Inflammatory macrophage (primary cell): Measurements from ENCODE around the gene MICU1.
A peak's percentile ranks its signal among the peaks of the same experiment; 100 is the strongest.
"Not testable (repeated sequence)": the region's sequence is repeated elsewhere in the genome, so short reads cannot be mapped to it uniquely, and the experiment has no call there.

Experiments used
- DNase-seq, 2 donors: peaks; one replicate each; pipeline ENCODE4 v3.0.0-alpha.2; 2020 to 2022

Gene MICU1

DNA sequence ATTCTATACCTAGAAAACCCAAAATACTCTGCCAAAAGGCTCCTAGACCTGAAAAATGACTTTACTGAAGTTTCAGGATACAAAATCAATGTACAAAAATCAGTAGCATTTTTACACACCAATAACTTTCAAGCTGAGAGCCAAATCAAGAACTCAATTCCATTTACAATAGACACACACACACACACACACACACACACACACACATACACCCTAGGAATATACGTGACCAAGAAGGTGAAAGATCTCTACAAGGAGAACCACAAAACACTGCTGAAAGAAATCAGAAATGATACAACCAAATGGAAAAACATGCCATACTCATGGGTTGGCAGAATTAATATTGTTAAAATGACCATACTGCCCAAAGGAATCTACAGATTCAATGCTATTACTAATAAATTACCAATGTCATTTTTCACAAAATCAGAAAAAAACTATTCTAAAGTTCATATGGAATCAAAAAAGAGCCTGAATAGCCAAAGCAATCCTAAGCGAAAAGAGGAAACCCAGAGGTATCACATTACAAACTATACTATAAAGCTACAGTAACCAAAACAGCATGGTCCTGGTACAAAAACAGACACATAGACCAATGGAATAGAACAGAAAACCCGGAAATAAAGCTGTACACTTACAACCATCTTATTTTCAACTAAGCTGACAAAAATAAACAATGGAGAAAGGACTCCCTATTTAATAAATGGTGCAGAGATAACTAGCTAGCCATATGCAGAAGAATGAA is 122.0 kb downstream of the MICU1 start:
- DNase-seq, result no peak

DNA sequence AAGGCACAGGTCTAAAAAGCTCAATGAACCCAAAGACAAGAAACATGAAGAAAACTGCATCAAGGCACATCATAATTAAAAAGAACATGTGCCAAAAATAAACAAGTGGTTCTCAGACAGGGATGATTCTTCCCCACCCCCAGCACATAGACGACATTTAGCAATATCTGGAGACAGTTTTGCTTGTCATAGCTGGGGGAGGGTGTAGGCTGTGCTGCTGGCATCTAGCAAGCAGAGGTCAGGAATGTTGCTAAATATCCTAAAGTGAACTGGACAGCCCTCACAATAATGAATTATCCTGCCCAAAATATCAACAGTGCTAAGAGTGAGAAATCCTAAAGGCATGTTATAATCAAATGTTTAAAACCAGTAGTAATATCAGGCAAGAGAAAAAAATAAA is 122.6 kb downstream of the MICU1 start:
- peak; percentile 90 to 92 for DNase-seq

DNA sequence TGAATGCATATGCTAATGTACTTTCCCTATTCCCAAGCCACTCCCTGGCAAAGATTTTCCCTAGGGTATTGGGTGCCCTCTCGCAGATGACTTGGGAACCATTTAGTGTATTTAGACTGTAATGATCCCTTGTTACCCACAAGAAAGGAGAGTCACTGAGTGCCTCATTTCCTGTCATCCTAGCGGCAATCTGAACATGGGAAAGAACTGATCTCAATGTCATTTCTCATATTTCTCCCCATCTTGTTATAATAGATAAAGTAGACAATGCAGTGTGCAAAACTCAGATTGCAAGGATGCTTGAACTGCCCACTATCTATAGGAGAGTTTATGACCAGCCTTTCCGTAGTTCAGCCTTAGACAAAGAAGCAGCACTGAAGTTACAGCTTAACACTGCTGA is 123.3 kb downstream of the MICU1 start:
- peak; percentile 18 to 40 for DNase-seq

GRCh38 chr10:72499701-72500100 is 126.2 kb downstream of the MICU1 start:
- DNase-seq, result peak in 1 of 2 donors; percentile 58

DNA sequence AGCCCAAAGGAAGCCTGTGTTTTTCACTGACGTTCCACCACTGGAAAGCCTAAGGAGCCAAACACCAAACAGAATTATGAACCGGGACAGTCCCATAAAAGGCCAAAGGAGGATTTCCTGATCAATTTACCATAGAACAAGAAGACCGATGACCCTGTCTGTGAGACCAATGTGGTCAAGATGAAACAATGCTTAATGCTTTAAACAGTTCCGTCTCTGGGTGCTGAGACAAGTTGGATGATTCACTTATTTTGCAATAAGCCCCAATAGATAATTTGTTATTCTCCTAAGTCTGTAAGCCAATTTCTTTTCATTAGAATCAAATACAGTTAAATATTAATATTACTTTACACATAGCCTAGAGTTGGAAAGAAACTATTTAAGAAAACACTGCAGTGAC is 134.9 kb downstream of the MICU1 start:
- peak; percentile 45 to 47 for DNase-seq

GRCh38 chr10:72487521-72487920 is 138.4 kb downstream of the MICU1 start:
- DNase-seq, result no peak

DNA sequence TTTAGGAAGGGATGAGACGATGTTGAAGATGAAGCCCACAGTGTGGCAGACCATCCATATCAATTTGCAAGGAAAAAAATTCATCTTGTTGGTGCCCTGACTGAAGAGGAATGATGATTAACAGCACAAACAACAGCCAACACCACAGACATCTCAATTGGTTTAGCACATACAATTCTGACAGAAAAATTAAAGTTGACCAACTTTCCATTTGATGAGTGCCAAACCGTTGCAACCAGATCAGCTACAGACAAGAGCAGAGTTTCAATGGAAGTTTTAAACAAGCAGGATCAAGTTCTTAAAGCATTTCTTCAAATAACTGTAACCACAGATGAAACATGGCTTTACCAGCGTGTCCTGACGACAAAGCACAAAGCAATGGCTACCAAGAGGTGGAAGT is 138.8 kb downstream of the MICU1 start:
- DNase-seq, result no peak

DNA sequence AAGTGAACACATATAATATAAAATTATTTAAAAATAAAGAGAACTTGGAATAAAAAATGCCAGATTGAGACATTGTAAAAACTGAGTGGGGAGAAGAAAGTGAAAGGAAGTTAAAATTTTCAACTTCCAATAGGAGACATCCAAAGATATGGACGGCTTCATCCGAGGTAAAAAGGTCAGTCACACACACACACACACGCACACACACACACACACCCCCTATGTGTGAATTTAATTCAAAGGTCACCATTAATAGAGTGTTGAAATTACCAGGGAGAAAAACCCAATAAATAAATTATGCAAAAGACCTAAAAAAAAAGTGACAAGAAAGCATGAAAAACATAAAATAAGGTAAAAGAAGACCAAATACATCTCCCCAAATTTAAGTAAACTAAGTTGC is 140.2 kb downstream of the MICU1 start:
- DNase-seq, result no peak

- DNase-seq, result no peak
Measured at GRCh38 chr10:72484521-72484920, 141.4 kb downstream of the MICU1 start.

- DNase-seq, result peak; percentile 88 to 92
Measured at GRCh38 chr10:72483471-72483870, 142.4 kb downstream of the MICU1 start.

DNA sequence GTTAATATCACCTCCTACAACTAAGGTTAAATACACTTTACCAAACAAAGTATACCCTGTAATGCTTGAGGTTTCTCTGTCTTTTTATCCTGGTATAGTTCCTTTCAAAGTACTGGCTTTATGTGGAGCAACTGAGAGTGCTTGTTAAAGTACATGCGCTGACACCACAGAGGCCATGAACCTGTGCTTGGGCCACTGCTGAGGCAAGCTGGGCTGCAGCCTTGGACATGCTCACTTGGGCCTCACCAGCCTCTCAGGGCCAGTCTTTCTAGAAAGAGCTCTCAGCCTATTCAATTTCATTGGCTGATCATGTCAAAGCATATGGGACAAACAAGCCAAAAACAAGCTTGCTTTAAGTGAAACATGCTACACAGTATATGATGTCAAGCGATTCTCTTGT is 145.0 kb downstream of the MICU1 start:
- DNase-seq, result no peak

GRCh38 chr10:72477463-72477862 is 148.4 kb downstream of the MICU1 start:
- DNase-seq, result no peak

GRCh38 chr10:72472306-72472705 is 153.6 kb downstream of the MICU1 start:
- peak in 1 of 2 donors; percentile 34 for DNase-seq

DNA sequence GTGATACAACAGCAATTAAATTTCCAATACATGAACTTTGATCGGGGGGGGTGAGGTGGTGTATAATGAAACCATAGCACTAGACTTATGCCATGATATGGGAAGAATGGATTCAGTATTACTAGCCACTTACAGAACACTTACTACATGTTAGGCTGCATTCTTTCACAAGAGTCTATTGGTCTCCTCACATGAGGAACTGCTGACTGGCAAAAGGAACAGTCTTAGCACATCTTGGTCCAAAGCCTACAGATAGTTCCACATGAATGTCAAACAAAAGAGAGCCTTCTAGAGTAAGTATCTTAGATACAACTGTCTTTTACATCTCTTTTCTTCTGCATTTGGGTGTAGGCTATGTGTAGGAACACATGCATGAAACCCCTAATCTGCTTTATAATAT is 155.2 kb downstream of the MICU1 start:
- peak; percentile 88 to 91 for DNase-seq

DNA sequence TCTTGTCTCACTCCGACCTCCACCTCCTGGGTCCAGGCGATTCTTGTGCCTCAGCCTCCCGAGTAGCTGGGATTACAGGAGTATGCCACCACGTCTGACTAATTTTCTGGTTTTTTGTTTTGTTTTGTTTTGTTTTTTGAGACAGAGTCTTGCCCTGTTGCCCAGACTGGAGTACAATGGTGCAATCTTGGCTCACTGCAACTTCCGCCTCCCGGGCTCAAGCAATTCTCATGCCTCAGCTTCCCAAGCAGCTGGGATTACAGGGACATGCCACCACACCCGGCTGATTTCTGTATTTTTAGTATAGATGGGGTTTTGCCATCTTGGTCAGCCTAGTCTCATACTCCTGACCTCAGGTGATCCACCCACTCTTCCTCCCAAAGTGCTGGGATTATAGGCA is 158.8 kb downstream of the MICU1 start:
- DNase-seq, result not testable (repeated sequence)

DNA sequence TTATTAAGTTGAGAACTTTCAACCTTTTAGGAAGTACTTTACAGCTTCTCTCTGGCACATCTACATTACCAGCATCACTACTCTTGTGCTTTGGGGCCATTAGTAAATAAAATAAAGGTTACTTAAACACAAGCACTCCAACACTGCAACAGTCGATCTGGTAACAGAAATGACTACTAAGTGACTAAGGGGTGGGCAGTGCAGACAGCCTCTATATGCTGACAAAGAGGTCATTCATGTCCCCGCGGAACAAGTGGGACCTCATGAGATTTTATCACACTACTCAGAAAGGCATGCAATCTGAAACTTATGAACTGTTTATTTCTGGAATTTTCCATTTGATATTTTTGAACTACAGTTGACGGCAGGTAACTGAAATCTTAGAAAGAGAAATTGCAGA is 159.9 kb downstream of the MICU1 start:
- no peak for DNase-seq

- DNase-seq, result peak in 1 of 2 donors; percentile 44
Measured at GRCh38 chr10:72464438-72464837, 161.4 kb downstream of the MICU1 start.

- no peak for DNase-seq
Measured at GRCh38 chr10:72462261-72462660, 163.6 kb downstream of the MICU1 start.

GRCh38 chr10:72461085-72461484 is 164.8 kb downstream of the MICU1 start:
- DNase-seq, result no peak

GRCh38 chr10:72460284-72460876 is 165.5 kb downstream of the MICU1 start:
- no peak for DNase-seq

GRCh38 chr10:72459301-72459700 is 166.6 kb downstream of the MICU1 start:
- no peak for DNase-seq

DNA sequence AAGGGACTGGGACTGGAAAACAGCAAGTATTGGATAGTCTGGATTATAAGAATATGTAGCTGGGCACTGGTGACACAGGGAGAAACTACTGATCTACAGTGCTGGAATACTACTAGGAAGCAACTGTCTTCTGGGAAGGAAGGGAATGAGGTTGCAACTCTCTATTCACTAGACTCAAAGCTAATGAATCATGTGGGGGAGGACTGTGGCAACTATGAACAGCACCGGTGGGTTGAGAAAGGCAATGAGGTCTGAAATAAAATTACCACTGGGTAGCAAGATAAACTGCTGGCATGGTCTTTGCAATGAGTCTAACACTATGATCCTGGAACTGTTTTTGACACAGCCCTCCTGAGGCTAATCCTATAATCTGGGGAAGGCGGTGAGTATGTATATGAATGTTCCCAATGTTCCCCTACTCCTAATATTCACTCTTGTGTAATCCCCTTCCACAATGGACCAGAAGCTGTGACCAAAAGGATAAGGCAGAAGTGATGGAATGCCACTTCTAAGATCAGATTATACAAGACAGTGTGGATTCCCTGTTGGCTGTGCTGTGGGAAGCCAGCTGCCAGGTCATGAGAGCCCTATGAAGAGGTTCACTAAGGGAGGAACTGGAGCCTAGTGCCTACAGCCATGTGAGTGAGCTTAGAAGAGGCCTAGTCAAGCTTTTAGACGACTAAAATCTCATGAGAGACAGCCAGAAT is 169.8 kb downstream of the MICU1 start:
- DNase-seq, result peak; percentile 60 to 77

DNA sequence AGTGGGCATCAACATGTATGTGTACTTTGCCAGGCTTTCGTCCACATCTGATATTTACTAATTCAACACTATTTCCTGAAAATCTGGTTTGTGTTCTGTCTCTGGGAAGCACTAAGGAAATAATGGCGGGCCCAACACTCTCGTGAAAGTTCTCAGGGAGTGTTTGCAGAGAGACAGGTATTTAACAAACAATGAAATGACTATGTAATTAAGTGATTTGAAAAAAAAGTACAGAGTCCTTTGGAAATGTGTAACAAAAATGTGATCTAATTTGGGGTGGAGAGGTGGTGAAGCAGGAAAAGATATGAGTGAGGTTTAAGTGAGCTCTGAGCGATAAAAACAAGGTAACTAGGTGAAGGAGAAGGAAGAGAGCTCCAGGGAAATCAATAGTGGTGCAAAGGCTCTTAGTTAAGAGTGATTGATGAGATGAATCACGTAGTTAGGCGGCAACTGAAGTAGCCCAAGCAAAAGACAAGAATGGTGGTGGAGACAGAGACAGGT is 175.9 kb downstream of the MICU1 start:
- DNase-seq, result no peak

- DNase-seq, result no peak
Measured at GRCh38 chr10:72445851-72446250, 180.0 kb downstream of the MICU1 start.
